DMS153 (cell line): ENCODE data around the gene PIP5KL1.

Source experiments
- DNase-seq: peaks from one replicate; lab custom pipeline; 2025; lab: John Stamatoyannopoulos, UW

Gene PIP5KL1

DNA sequence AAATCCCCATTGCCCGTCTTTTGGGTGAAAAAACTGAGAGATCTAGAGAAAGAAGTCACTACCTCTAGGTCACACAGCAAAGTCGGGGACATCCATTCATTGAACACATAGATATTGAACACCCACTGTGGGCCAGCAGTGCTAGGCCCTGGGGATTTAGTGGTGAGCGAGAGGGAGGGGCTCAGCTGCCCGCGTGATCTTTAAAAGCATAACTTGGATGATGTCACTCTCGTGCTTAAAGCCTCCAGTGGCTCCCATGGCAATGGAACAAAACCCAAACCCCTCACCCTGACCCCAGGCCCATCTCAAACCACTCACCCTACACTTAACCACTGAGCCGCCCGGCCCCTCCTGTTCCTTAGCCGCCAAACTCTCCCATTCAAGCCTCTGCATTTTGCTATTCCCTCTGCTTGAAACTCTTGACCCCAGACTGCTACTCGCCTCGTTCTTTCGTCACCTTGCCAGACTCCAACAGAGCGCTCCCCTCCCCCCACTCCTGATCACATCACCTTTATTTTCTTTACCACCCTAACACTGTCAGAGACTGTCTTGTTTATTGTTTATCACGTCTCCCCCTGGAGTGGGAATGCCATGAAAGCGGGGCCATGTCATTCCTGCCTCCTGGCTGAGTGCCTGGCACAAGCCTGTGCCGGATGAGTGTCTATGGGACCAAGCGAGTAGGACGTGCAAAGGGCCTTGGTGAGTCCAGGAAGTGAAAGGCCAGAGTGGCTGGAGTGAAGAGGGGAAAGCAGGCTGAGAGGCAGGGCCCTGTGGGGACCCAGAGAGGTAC is 710 bp upstream of the PIP5KL1 start:
- peak; percentile 72 for DNase-seq

DNA sequence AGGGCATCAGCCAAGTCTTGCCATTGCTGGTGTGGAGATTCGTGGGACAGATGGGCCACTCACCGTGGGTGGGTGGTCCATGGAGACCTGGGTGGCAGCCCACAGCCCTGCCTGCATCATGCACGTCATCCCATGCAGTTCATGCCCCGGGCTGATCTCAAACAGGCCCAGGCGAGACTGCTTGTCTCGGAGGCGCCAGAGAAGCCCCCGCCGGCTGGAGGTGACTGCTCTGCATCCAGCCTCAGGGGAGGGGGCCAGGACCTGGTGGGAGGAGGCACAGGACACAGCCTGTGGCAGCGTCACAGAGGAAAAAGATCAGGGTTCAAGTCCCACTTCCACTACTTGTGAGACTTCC is 975 bp downstream of the PIP5KL1 start:
- no peak for DNase-seq

DNA sequence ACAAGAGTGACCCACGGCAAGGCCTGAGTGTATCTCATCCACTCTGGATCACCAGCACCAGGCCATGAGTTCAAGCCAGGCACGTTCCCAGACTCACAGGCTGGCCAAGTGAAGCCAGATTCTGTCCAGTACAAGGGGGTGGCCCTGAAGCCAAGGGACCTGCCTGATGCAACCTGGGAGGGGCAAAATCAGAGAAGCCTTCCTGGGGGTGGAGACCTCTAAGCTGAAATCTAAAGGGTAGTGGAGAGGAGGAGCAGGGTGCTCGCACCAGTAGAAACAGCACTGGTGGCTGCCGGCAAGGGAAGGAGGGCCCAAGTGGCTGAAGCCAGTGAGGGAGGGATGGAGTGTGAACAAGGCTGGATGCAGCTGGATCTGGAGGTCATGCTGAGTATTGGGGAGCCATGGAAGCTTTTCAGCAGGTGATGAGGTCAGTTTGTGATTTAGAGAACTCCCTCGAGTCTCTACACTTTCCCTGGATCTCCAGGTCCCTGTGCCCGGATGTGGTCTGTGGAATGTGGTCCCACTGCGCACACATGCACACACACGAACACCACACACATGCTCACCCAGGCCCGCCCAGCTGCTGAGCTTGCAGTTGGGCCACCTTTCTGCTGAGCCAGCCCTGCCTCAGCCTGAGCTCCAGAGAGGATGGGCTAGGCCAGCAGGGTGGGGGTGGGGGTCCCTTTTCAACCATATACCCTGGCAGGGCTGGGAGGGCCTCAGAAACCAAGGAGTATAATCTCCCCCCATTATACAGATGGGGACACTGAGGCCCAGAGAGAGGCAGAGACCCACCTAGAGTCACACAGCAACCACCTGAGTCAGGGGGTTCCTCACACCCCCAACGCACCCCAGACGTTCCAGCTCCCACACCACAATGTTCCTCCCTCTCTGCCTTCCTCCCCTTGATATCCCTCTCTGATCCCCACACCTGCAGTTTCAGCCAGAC is 1.6 kb downstream of the PIP5KL1 start:
- DNase-seq = no peak

DNA sequence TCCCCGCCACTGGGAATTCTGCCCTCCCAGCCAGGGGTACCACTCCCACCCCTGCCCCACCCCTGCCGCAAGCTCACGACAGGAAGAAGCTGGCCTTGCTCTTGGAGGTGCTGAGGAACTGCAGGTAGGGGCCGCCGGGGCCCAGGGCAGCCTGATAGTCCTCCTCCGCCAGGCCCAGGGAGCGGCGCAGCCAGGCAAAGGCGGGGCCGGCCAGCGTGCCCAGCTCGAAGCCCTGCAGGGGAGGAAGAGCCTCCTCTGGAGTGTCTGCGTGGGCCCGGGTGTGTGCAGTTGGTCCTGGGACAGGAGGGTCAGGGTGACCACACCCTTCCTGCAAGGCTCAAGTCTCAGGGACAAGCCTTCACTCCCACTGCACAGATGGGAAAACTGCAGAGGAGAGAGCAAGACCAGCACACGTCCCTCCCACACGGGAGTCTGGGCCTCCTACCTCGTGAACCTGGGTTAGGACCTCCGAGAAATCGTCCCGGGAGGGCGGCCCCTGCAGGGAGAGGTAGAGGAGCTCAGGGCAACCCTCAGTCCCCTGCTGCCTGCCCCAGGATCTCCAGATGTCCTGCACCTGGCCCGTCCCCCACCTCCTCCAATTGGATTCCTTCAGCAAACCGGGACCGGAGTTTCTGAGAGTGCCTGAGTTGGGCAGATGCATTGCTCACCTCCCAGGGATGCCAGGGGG is 2.4 kb downstream of the PIP5KL1 start:
- no peak for DNase-seq

DNA sequence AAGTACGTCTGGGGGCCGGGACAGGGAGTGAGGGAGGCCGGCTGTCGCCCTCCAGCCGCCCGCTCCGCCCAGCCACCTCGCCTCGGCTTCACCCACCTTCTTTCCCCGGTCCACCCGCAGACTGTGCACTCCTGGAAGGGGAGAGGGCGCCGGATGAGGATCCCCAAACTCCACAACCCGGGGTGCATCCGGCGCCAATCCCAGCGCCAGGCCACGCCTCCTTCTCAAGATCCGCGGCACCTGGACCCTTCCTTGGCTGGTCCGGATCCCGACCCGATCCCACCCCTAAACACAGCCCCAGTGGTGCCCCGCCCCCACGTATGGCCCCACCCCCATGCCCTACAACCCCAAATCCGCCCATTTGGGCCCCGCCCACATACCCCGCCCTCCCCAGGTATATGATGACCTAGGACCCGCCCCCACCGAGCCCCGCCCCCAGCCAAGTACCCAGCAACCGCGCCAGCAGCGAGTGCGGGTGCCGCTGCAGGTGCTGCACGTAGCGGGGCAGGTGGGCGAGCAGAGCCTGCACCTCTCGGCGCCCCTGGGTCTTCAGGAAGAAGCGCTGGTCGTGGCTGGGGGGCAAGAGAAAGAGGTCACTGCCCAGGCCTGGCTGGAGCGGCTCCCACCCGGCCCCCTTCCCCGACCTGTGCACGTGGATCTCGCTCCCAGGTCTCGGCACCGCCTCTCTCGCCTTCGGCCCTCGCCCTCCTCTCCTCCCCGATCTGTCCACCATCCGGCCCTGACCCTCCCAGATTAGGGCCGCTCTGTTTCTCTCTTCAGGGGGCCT is 3.2 kb downstream of the PIP5KL1 start:
- DNase-seq = peak; percentile 52

DNA sequence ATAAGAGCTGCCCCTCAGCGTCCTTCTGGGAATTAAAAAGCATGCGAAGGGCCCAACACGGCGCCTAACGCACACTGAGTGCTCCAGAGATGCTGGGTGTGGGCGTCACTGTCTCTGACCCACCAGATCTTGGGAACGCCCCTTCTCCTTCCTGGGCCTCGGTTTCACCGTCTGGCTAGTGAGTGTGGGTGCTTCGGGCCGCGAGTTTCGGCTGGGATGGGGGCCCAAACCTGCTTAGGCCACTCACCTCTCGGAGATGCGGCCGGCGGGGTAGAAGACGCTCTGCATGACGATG is 3.7 kb downstream of the PIP5KL1 start:
- DNase-seq = no peak

DNA sequence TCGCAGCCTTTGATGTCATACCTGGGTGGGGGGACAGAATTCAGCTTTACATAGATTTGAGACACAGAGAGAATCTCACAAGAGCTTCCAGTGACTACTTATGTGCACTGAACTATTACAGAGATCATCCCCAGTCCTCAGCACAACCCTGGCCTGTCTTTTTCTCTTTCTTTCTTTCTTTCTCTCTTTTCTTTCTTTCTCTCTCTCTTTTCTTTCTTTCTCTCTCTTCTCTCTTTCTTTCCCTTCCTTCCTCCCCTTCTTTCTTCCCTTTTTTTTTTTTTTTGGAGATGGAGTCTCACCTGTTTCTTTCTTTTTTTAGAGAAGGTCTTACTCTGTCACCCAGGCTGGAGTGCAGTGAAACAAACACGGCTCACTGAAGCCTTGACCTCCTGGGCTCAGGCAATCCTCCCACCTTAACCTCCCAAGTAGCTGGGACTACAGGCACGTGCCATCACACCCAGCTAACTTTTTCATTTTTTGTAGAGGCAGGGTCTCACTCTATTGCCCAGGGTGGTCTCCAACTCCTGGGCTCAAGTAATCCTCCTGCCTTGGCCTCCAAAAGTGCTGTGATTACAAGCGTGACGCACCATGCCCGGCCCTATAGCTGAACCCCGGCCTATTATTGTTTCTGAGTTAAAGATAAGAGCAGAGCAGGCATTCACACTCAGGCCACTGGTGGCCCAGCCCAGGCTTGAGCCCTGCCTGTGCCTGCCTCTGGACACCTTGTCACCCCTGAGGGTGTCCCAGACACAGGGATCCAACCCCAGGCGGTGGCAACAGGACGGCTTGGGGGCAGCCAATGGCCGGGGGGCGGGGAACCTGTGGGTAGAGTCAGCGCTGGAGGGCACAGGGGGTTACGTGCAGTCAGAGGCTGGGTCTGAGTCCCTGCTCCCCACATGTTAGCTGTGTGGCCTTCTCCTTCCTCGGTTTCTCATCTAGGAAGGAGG is 4.3 kb downstream of the PIP5KL1 start:
- DNase-seq = no peak

DNA sequence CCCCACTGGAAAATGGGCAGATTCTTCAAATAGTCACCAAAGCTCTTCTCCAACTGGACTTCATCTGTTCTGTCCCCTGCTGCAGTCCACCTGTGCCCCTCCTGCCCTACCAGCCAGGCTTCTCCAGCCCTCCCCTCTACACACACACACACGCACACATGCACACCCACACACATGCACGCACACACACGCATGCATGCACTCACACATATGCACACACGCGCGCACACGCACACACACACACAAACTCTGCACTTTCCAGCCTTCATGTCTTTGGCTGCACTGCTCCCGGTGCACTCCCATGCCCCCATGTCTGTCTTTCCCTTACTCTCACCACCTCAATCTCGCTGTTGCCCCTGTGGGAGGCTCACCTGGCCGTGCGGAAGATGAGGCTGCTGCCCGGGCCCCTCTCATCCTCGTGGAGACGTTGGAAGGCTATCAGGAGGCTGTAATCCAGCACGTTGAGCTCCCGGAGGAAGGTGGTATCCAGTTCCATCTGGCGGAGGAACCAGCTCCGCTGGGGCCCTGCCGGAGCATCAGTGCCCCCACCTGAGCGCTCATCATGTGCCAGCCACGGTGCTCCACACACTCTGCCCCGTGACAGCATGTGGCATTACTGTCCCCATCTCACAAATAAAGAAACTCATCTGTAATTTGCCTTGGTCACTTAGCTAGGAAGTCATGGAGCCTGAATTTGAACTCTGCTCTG is 5.7 kb downstream of the PIP5KL1 start:
- DNase-seq = no peak

DNA sequence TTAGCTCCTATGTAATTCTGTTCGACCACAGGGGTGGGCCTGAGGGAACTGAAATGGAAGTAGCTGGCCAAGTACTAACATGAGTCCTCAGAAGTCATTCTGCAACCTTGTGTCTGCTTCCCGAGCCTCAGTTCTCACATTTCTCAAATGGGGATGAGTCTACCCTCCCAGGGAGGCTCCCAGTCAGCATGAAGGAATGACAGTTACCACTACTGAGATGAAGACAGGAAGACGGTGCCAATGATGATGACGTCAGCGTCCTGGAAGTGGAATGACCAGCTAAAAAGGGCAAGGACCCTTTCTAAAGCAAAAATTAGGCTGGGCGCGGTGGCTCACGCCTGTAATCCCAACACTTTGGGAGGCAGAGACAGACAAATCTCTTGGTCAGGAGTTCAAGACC is 6.8 kb downstream of the PIP5KL1 start:
- no peak for DNase-seq

DNA sequence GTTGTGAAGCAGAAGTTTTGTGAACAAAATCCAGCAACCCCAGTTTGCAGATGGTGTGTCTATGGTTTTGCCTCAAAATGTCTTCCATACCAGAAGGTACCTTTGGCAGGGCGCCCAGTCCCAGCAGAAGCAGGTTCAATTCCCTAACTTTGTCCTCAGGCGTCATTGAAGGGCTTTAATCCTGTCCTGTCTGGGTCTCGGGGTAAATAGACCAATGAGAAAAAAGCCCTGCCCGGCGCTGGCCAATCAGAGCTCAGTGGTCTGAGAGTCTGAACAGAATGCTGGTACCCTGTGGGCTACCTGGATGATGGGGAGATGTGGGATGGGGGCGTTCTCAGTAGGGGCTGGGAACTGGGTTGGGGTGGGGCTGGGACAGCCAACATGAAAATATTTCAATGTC is 7.5 kb downstream of the PIP5KL1 start:
- DNase-seq = no peak

DNA sequence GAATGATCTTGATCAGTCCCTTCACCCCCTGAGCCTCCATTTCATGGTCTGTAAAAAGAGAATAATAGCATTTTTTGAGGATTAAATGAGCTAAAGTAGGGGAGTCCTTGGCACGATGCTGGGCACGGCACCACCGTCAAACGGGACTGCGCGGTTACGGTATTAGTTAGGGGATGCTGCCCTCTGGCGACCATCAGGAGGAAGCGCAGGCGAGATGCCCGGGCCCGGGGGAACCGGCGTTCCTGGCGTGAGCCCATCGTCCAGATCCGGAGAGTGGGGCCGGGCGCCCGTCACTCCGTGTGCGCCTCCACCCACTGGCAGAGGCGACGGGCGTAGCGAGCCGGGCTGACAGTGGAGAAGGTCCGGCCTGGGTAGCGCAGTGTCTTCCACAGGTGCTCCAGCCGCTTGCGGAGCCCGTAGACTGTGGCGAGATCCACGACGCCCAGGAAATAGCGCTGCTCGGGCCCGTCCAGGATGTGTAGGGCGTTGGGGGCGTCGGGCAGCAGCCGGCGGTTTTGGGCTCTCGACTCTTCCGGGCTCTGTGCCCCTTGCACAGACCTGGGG is 8.9 kb downstream of the PIP5KL1 start:
- no peak for DNase-seq

DNA sequence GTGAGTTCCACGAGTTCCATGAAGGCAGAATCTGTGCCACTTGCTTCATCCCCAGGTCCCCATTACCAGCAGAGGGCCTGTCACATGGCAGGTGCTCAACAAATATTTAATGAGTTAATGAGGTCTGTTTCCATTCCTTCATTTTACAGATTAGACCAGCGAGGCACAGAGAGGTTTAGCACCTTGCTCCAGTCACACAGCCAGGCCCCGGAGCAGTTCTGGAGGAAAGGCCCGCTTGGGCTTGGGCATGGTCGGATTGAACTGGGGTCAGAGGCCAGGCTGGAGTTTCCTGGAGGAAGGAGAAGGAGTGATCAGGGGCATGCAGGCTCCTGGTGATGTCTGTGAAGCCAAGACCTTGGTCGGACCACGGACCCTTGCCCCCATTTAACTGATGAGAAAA is 9.8 kb downstream of the PIP5KL1 start:
- DNase-seq = no peak

DNA sequence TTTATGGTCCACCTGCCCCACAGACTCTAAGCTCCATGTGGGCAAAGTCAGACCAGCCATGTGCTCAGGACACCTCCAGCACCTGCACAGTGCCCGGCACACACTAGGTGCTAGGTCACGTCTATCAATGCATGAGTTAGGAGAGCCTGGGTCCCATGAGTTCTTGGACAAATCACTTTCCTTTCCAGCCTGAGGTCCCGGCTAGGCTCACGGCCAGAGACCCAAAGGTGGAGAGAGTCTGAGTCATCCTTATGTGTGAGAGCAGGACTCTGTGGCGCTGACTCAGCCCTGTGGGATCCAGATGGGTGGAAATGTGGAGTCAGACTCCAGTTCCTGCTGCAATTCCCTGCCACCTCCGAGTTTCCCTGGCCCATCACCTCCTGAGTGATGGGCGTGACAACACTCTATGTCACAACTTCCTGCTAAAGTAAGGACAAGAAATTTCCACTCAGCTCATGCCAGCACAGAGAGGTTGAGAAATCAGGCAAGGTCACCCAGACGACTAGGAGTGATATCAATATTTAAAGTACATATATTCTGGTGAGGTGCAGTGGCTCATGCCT is 11.2 kb downstream of the PIP5KL1 start:
- DNase-seq = no peak

DNA sequence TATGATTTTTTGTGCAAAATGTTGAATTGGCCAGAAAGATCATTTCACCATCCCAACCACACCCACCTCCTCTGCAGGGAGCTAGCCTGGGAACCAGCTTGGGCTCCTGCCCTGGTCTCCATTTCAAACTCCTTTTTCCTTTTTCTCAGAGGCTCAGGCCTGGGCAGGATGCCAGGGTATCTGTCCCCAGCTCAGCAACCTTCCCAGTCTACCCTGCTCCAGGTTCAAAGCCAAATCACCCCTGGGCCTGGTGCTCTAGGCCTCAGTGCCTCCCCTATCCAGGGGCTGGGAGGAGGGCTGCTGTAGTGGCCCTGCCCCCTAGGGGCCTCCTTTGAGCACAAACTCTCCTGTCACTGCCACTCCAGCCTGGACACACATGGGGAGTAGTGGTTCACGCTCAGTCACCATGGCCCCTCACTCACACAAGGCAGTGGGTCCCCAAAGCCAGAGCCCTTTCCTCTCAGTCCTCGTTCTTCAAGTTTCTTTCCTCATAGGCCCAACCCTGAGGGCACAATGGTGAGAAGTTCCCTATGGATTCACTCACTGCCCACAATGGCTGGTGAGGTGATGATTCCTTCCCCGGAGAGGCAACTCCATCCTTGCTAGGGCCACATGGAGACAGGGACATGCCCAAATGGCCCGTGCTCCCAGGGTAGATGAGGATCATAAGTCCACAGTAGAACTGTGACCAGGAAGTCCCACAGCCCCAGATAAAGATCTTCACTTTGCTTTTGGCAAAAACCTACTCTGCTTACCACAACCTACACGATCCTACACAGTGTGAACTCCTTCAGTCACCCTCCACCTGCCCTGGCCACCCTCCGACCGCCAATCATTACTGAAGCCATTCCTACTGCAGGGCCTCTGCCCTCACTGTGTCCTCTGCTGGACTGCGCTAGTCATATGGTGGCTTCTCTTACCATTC is 12.1 kb downstream of the PIP5KL1 start:
- no peak for DNase-seq

DNA sequence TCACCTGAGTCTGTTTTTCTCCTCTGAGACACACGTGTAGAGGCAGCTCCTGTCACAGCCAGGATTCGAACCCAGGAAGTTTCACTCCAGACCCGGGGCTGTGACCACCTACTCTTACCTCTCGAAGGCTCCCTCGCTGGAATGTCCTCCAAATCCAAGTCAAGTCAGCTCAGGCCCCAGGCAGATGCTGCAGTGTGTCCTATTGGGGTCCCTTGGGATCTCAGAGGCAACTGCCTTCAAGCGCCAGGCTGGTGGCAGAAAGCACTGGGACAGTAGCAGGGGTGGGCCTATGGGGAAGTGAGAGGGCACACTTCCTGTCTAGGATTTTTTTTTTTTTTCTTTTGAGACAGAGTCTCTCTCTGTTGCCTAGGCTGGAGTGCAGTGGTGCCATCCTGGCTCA is 13.0 kb downstream of the PIP5KL1 start:
- no peak for DNase-seq

DNA sequence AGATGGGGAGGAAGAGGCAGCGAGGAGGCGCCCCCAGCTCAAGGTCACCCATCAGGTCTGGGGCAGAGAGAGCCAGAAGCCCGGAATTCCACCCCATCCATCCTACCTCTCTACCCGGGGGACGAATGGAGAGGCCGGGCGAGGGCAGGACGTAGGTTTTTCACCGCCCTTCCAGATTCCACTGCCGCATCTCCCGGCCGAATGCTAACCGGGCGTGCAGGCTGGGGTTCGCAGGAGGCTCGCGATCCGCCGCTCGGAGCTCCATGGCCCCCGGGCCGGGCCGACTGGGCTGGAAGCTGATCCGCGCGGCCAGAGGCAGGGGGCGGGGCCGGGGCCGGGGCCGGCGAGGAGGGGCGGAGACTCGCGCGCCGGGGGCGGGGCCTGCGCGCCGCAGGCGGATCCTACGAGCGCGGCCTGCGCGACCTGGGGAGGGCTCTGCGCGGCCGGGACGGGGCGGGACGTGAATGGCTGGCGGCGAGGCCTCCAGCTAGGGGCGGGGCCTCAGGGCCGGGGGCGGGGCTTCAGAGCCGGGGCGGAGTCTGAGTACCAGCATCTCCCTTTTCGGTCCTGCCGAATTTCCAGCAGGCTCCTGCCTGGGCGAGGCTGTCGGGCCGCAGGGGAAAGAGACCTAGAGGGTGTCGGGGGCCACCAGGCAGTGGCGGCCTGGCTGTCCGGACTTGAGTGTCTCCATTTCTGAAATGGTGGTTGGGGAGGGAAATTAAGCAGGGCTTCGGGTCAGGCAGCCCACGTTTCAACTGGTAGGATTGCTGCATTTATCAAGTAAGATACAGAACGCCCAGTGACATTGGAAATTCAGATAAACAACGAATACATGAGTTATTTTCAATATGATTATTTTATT is 13.6 kb downstream of the PIP5KL1 start, which contains the start of gene ST6GALNAC4:
Gene ST6GALNAC4 (minus strand): TSS at position 322 of the 862 bp plus-strand sequence. CDS start 622 bp downstream, outside the sequence.
- peak; percentile 60 for DNase-seq
